Measurements from ENCODE around the gene LRCH3.

DNA sequence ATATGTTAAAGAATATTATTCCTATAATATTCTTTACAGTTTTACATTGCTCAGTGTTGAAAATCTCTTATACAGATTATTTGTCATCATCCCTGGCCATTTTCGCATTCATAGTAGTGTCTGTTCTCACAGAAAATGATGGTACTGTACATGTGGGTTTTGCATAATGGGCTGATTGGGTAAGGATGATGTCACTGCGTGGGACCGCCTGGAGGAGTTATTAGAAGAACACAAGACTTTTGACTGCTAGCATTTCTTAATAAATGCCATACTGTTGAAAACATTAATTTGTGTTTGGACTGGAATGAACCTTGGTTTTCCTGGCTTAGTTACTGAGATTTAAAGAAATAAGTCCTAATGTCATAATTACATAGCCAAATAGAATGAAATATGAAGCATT is 20.3 kb downstream of the LRCH3 start:
- TF ChIP-seq CTCF (IDR thresholded peaks at IDR 0.05): no peak
- peak in 2 of 3 donors; percentile 42 to 62 for TF ChIP-seq POLR2AphosphoS5 (IDR thresholded peaks at IDR 0.05)
- TF ChIP-seq POLR2A (IDR thresholded peaks at IDR 0.05): no peak
